Tibial artery (tissue), 4 donors: Measurements from ENCODE around the gene ARMS2.
A peak's percentile ranks its signal among the peaks of the same experiment; 100 is the strongest.

ENCODE experiments used
- DNase-seq, 2 donors: peaks; one replicate each; pipeline ENCODE4 v3.0.0-alpha.2; 2019
- H3K27ac ChIP-seq, 2 donors: fragments of 200-600 bp; sonication (generic) in 1 of 2; 1 replicate in 1 of 2; 2 replicates in 1 of 2; pipeline ENCODE4 v1.5.1; 2018 to 2019; ENCODE audit warnings: mild to moderate bottlenecking in 1 of 2
- H3K27me3 ChIP-seq, 2 donors: fragments of 200-600 bp; sonication (generic) in 1 of 2; one replicate each; pipeline versions ENCODE4 v1.5.1 to v1.6.0; 2016 to 2019
- H3K36me3 ChIP-seq, 3 donors: fragments of 200-600 bp; sonication (generic) in 2 of 3; one replicate each; pipeline ENCODE4 v1.5.1; 2016 to 2019; ENCODE audit warnings: mild to moderate bottlenecking in 2 of 3
- H3K4me1 ChIP-seq, 4 donors: fragments of 200-600 bp; sonication (generic) in 2 of 4; 1 replicate in 3 of 4; 2 replicates in 1 of 4; pipeline ENCODE4 v1.5.1; 2016 to 2019
- H3K4me3 ChIP-seq, 2 donors: fragments of 200-600 bp; sonication (generic) in 1 of 2; 1 replicate in 1 of 2; 2 replicates in 1 of 2; pipeline ENCODE4 v1.5.1; 2018 to 2019; ENCODE audit warnings: mild to moderate bottlenecking in 2 of 2
- H3K9me3 ChIP-seq, 3 donors: fragments of 200-600 bp; sonication (generic) in 1 of 3; one replicate each; pipeline ENCODE4 v1.5.1; 2016 to 2019
- intact Hi-C: fragments of 100-400 bp; cut with DNase I; formaldehyde crosslinking; loops from one replicate; pipeline ENCODE4 v1.15.0; 2023; ENCODE audit warnings: low total_unique reads
- TF ChIP-seq, protein P1 (sequence below), 2 experiments: fragments of 200-600 bp in 1 of 2; fragments of 450-650 bp in 1 of 2; IDR thresholded peaks; one replicate each; pipeline ENCODE4 v1.5.1; 2017 to 2019; ENCODE audit warnings: antibody characterized with exemption in 2 of 2, mild to moderate bottlenecking in 1 of 2, moderate library complexity in 1 of 2

The ARMS2 gene

DNA sequence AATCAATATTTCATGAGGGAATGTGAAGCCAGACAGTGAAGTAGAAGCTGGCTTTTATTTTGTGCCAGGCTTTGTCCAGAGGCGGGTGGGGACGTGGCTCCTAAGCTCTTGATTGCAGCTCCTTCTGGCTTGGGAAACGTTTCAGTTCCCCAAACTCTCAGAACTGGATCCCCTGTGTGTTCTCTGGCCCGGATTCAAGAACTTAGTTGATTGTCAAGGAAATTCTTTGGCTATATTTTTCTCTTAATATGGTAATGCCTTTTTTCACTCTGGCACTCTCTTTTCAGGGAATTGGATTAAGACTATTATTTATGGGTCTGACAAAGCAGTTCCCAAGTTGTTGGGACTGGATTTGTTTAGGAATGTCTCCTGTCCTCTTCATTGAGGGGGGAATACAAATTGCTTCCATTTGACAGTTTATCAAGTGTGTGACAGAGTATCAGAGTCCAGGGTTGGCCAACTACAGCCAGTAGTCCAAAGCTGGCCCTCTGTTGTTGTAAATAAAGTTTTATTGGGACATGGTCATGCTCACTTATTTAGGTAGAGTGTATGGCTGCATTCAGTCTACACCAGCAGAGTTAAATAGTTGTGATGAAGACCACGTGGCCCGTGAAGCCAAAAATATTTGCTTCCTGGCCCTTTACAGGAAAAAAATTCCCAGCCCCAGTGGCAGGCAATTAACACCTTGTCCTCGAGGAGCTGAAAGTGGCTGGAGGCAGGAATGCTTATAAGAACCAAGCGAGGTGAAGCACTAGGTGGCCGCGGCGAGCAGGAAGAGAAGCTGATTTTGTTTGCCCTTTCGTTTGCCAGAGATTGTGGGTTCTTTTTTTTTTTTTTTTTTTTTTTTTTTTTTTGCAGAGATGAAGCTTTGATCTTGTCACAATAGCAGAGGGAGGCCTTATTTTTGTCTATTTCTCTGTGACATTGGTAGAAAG lies 41.2 kb downstream of the ARMS2 start:
- H3K4me3 ChIP-seq = peak overlapping the region in 1 of 2 donors; percentile 11
- intact Hi-C loops = loop anchor here (2.0 kb wide), 1 partner anchor 33 kb away; no protein-coding TSS in a partner anchor
- H3K27me3 ChIP-seq = no peaks in the 10 kb centered on the region
- H3K4me1 ChIP-seq = peaks cover 5 to 94% (median 75%) of the 10 kb centered on the region in 4 donors
- peak; percentile 81 to 88 for DNase-seq
- H3K36me3 ChIP-seq = no peaks in the 10 kb centered on the region
- H3K27ac ChIP-seq = peak overlapping the region; percentile 76 to 91
- TF ChIP-seq, protein P1, sequence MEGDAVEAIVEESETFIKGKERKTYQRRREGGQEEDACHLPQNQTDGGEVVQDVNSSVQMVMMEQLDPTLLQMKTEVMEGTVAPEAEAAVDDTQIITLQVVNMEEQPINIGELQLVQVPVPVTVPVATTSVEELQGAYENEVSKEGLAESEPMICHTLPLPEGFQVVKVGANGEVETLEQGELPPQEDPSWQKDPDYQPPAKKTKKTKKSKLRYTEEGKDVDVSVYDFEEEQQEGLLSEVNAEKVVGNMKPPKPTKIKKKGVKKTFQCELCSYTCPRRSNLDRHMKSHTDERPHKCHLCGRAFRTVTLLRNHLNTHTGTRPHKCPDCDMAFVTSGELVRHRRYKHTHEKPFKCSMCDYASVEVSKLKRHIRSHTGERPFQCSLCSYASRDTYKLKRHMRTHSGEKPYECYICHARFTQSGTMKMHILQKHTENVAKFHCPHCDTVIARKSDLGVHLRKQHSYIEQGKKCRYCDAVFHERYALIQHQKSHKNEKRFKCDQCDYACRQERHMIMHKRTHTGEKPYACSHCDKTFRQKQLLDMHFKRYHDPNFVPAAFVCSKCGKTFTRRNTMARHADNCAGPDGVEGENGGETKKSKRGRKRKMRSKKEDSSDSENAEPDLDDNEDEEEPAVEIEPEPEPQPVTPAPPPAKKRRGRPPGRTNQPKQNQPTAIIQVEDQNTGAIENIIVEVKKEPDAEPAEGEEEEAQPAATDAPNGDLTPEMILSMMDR (IDR thresholded peaks at IDR 0.05) = no peak
- H3K9me3 ChIP-seq = no peaks in the 10 kb centered on the region

- DNase-seq = no peak
- TF ChIP-seq, protein P1 (IDR thresholded peaks at IDR 0.05) = no peak
- no peaks in the 10 kb centered on the region for H3K27me3 ChIP-seq
- intact Hi-C loops = no loop called here
- H3K27ac ChIP-seq = peak overlapping the region; percentile 65 to 91
- no peaks in the 10 kb centered on the region for H3K9me3 ChIP-seq
- no peaks in the 10 kb centered on the region for H3K36me3 ChIP-seq
- H3K4me1 ChIP-seq = peaks cover 5 to 88% (median 61%) of the 10 kb centered on the region in 4 donors
- no peak overlapping the region for H3K4me3 ChIP-seq
Observed at GRCh38 chr10:122497241-122497640, 42.8 kb downstream of the ARMS2 start.

DNA sequence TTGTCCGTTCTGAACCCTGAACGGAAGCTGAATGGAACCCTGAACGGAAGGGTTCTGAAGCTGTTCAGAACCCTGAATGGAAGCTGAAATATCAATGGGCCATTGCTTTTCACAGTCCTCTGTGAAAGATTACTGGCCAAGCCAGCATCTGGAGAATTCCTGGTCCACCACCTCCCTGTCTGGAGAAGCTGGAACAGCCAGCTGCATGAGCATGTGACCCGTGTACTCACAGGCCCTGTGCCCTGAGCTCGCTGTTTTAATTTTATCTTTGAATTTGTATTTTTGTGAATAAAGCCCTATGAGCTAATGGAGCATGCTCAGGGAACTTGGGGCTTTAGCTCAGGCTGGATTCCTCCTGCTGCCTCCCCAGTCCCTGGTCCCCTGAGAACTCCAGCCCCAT lies 44.1 kb downstream of the ARMS2 start:
- H3K9me3 ChIP-seq = no peaks in the 10 kb centered on the region
- intact Hi-C loops = no loop called here
- no peaks in the 10 kb centered on the region for H3K36me3 ChIP-seq
- peak; percentile 61 to 85 for DNase-seq
- no peak overlapping the region for H3K4me3 ChIP-seq
- peak overlapping the region; percentile 65 to 91 for H3K27ac ChIP-seq
- no peaks in the 10 kb centered on the region for H3K27me3 ChIP-seq
- peaks cover 5 to 75% (median 50%) of the 10 kb centered on the region in 4 donors for H3K4me1 ChIP-seq
- TF ChIP-seq, protein P1 (IDR thresholded peaks at IDR 0.05) = no peak

DNA sequence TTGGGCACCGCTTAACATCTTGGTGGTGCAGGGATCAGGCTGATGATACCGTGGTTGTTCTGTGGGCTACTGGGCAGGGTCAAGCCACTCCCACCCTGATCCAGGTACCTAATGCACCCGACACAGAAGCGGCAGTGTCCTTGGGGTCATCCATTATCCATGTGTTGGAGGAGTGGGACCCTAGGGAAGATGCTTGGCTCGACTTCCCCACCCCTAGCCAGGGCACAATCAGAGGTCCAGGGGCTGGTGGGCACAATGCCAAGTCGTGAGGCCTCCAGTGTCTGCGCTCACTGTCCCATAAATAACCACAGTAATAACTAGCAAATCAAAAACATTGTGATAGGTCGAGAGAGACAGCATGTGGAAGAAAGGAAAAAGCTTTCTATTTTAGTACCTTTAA lies 44.6 kb downstream of the ARMS2 start:
- Histone ChIP-seq H3K27ac (peak overlapping the region; percentile 65 to 91), H3K4me3 (no peak overlapping the region), H3K36me3 (no peaks in the 10 kb centered on the region), H3K9me3 (no peaks in the 10 kb centered on the region), H3K27me3 (no peaks in the 10 kb centered on the region), H3K4me1 (peaks cover 5 to 73% (median 47%) of the 10 kb centered on the region in 4 donors)
- TF ChIP-seq, protein P1 (IDR thresholded peaks at IDR 0.05) = no peak
- no peak for DNase-seq
- intact Hi-C loops = no loop called here

GRCh38 chr10:122499491-122499941 lies 45.1 kb downstream of the ARMS2 start:
- peak overlapping the region; percentile 65 to 91 for H3K27ac ChIP-seq
- TF ChIP-seq, protein P1 (IDR thresholded peaks at IDR 0.05) = no peak

More at GRCh38 chr10:122499491-122499941, 45.1 kb downstream of the ARMS2 start:
- Histone ChIP-seq H3K4me1 (peaks cover 5 to 73% (median 47%) of the 10 kb centered on the region in 4 donors), H3K27me3 (no peaks in the 10 kb centered on the region), H3K9me3 (no peaks in the 10 kb centered on the region), H3K4me3 (no peak overlapping the region), H3K36me3 (no peaks in the 10 kb centered on the region)
- intact Hi-C loops = no loop called here
- peak; percentile 65 to 82 for DNase-seq
